ENCODE results near the gene CAMK2B. TPM values are rescaled to one million over a fixed set of nuclear protein-coding genes. Genes with fewer than 3 reads are reported as not detected.

CAMK2B gene
- total and polyA plus RNA-seq, 7 experiments from 2014 or later = 0.12 to 0.61 TPM; not detected in 5

GRCh38 chr7:44307301-44307900 is 18.0 kb downstream of the CAMK2B start:
- Histone ChIP-seq H3K36me3 (ENCODE audit: control insufficient read depth in 2 of 3, insufficient read depth in 3 of 3, low read length in 3 of 3) (no peaks in the 10 kb centered on the region), H3K9me3 (ENCODE audit: control insufficient read depth in 2 of 3, low read length in 3 of 3) (peaks cover 0 to 10% (median 0%) of the 10 kb centered on the region in 3 experiments), H3K4me1 (ENCODE audit: control insufficient read depth in 2 of 2, insufficient read depth in 2 of 2, low read length in 2 of 2) (peaks cover 0 to 4% of the 10 kb centered on the region in 2 donors), H3K27me3 (ENCODE audit: control insufficient read depth in 2 of 2, insufficient read depth in 2 of 2, low read length in 2 of 2) (no peaks in the 10 kb centered on the region), H3K4me3 (ENCODE audit: low read length) (no peak overlapping the region), H3K27ac (ENCODE audit: low read depth, low read length) (no peak overlapping the region)
- DNase-seq (peak in 1 of 9 donors; percentile 21), ATAC-seq (no peak)
- POLR2A ChIA-PET = no interaction called here
- no peak overlapping the region for H3K4me3 Mint-ChIP-seq
- H3K27me3 Mint-ChIP-seq = peaks cover 4 to 37% (median 9%) of the 10 kb centered on the region in 5 donors
- no peaks in the 10 kb centered on the region for H3K36me3 Mint-ChIP-seq
- H3K27ac Mint-ChIP-seq = peak overlapping the region in 2 of 9 donors; percentile 22 to 29
- CTCF ChIA-PET = no interaction called here
- peaks cover 0 to 9% (median 3%) of the 10 kb centered on the region in 7 donors for H3K4me1 Mint-ChIP-seq
- H3K9me3 Mint-ChIP-seq = peaks cover 0 to 2% (median 0%) of the 10 kb centered on the region in 11 donors
- intact Hi-C loops (cut with micrococcal nuclease) = no loop called here

- Mint-ChIP-seq H3K4me3 (no peak overlapping the region), H3K27ac (no peak overlapping the region), H3K9me3 (peaks cover 0 to 2% (median 0%) of the 10 kb centered on the region in 11 donors), H3K27me3 (peaks cover 4 to 36% (median 9%) of the 10 kb centered on the region in 5 donors), H3K36me3 (no peaks in the 10 kb centered on the region), H3K4me1 (peaks cover 0 to 9% (median 3%) of the 10 kb centered on the region in 7 donors)
- no peak overlapping the region for H3K27ac ChIP-seq (ENCODE audit: low read depth, low read length)
- peak; percentile 28 for ATAC-seq
- H3K27me3 ChIP-seq (ENCODE audit: control insufficient read depth in 2 of 2, insufficient read depth in 2 of 2, low read length in 2 of 2) = no peaks in the 10 kb centered on the region
- no peak for DNase-seq
- peaks cover 0 to 4% of the 10 kb centered on the region in 2 donors for H3K4me1 ChIP-seq (ENCODE audit: control insufficient read depth in 2 of 2, insufficient read depth in 2 of 2, low read length in 2 of 2)
- peaks cover 0 to 10% (median 0%) of the 10 kb centered on the region in 3 experiments for H3K9me3 ChIP-seq (ENCODE audit: control insufficient read depth in 2 of 3, low read length in 3 of 3)
- POLR2A ChIA-PET = no interaction called here
- CTCF ChIA-PET = no interaction called here
- no peaks in the 10 kb centered on the region for H3K36me3 ChIP-seq (ENCODE audit: control insufficient read depth in 2 of 3, insufficient read depth in 3 of 3, low read length in 3 of 3)
- H3K4me3 ChIP-seq (ENCODE audit: low read length) = no peak overlapping the region
- intact Hi-C loops (cut with micrococcal nuclease) = no loop called here
Measured at GRCh38 chr7:44306606-44307005, 18.8 kb downstream of the CAMK2B start.

- H3K9me3 Mint-ChIP-seq = peaks cover 0 to 2% (median 0%) of the 10 kb centered on the region in 11 donors
- H3K4me1 Mint-ChIP-seq = peaks cover 0 to 9% (median 3%) of the 10 kb centered on the region in 7 donors
- Histone ChIP-seq H3K36me3 (ENCODE audit: control insufficient read depth in 2 of 3, insufficient read depth in 3 of 3, low read length in 3 of 3) (no peaks in the 10 kb centered on the region), H3K4me1 (ENCODE audit: control insufficient read depth in 2 of 2, insufficient read depth in 2 of 2, low read length in 2 of 2) (peaks cover 0 to 4% of the 10 kb centered on the region in 2 donors), H3K27me3 (ENCODE audit: control insufficient read depth in 2 of 2, insufficient read depth in 2 of 2, low read length in 2 of 2) (no peaks in the 10 kb centered on the region), H3K4me3 (ENCODE audit: low read length) (no peak overlapping the region), H3K9me3 (ENCODE audit: control insufficient read depth in 2 of 3, low read length in 3 of 3) (peaks cover 0 to 10% (median 0%) of the 10 kb centered on the region in 3 experiments), H3K27ac (ENCODE audit: low read depth, low read length) (no peak overlapping the region)
- intact Hi-C loops (cut with micrococcal nuclease) = no loop called here
- H3K4me3 Mint-ChIP-seq = no peak overlapping the region
- no peak for ATAC-seq
- ChIA-PET POLR2A (no interaction called here), CTCF (no interaction called here)
- H3K27ac Mint-ChIP-seq = peak overlapping the region in 2 of 9 donors; percentile 20 to 56
- peak in 1 of 9 donors; percentile 13 for DNase-seq
- peaks cover 4 to 36% (median 10%) of the 10 kb centered on the region in 5 donors for H3K27me3 Mint-ChIP-seq
- H3K36me3 Mint-ChIP-seq = no peaks in the 10 kb centered on the region
Measured at GRCh38 chr7:44305564-44306507, 19.6 kb downstream of the CAMK2B start.

DNA sequence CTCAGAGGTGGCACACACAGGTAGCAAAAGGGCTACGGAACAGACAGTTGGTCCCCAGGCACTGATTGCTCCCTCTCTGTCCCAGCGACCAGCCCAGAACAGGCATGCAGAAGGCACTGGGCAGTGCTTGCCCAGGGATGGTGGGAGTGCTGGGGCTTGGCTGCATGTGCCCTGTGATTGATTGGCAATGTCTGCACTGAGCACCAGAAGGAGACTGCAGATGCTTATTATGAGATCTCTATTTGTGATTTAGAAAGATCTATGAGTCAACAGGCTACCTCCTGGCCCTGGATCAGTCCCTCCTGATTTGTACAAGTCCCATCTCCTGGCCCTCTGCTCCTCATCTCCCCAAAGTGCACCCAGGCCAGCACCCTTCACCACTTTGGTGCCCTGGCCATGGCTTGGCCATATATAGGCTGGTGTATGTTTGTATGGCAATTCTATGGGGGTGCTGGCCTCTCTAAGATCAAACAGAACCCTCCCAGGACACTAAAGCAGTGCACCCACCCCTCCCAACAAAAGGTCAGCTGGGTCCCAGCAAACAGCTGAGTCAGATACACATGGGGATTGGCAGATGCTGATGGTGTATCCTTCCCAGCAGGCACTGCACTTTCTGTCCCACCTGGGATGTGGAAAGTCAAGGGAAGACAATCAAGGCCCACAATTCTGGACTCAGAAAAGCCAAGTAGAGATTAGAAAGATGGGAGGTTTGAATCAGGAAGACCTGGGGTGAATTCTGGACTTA is 30.9 kb downstream of the CAMK2B start:
- H3K36me3 ChIP-seq (ENCODE audit: control insufficient read depth in 2 of 3, insufficient read depth in 3 of 3, low read length in 3 of 3) = no peaks in the 10 kb centered on the region
- no peaks in the 10 kb centered on the region for H3K4me1 ChIP-seq (ENCODE audit: control insufficient read depth in 2 of 2, insufficient read depth in 2 of 2, low read length in 2 of 2)
- no peak overlapping the region for H3K27ac Mint-ChIP-seq
- no peak overlapping the region for H3K4me3 Mint-ChIP-seq
- H3K27me3 Mint-ChIP-seq = peaks cover 16 to 56% (median 23%) of the 10 kb centered on the region in 5 donors
- no peak for ATAC-seq
- DNase-seq = peak in 1 of 9 donors; percentile 0
- no peak overlapping the region for H3K27ac ChIP-seq (ENCODE audit: low read depth, low read length)
- intact Hi-C loops (cut with micrococcal nuclease) = no loop called here
- no peak overlapping the region for H3K4me3 ChIP-seq (ENCODE audit: low read length)
- H3K27me3 ChIP-seq (ENCODE audit: control insufficient read depth in 2 of 2, insufficient read depth in 2 of 2, low read length in 2 of 2) = no peaks in the 10 kb centered on the region
- peaks cover 0 to 6% (median 5%) of the 10 kb centered on the region in 5 donors for H3K36me3 Mint-ChIP-seq
- CTCF ChIA-PET = no interaction called here
- POLR2A ChIA-PET = no interaction called here
- no peaks in the 10 kb centered on the region for H3K9me3 ChIP-seq (ENCODE audit: control insufficient read depth in 2 of 3, low read length in 3 of 3)
- H3K9me3 Mint-ChIP-seq = peaks cover 0 to 8% (median 0%) of the 10 kb centered on the region in 11 donors
- H3K4me1 Mint-ChIP-seq = peaks cover 0 to 3% (median 0%) of the 10 kb centered on the region in 7 donors

- no peaks in the 10 kb centered on the region for H3K4me1 ChIP-seq (ENCODE audit: control insufficient read depth in 2 of 2, insufficient read depth in 2 of 2, low read length in 2 of 2)
- Mint-ChIP-seq H3K27ac (no peak overlapping the region), H3K27me3 (peaks cover 16 to 53% (median 23%) of the 10 kb centered on the region in 5 donors), H3K9me3 (peaks cover 0 to 8% (median 0%) of the 10 kb centered on the region in 11 donors), H3K36me3 (peaks cover 0 to 6% (median 5%) of the 10 kb centered on the region in 5 donors), H3K4me1 (peaks cover 0 to 3% (median 0%) of the 10 kb centered on the region in 7 donors), H3K4me3 (no peak overlapping the region)
- intact Hi-C loops (cut with micrococcal nuclease) = no loop called here
- ATAC-seq (no peak), DNase-seq (peak in 1 of 9 donors; percentile 7)
- no peak overlapping the region for H3K27ac ChIP-seq (ENCODE audit: low read depth, low read length)
- ChIA-PET CTCF (no interaction called here), POLR2A (no interaction called here)
- no peak overlapping the region for H3K4me3 ChIP-seq (ENCODE audit: low read length)
- H3K36me3 ChIP-seq (ENCODE audit: control insufficient read depth in 2 of 3, insufficient read depth in 3 of 3, low read length in 3 of 3) = no peaks in the 10 kb centered on the region
- no peaks in the 10 kb centered on the region for H3K27me3 ChIP-seq (ENCODE audit: control insufficient read depth in 2 of 2, insufficient read depth in 2 of 2, low read length in 2 of 2)
- no peaks in the 10 kb centered on the region for H3K9me3 ChIP-seq (ENCODE audit: control insufficient read depth in 2 of 3, low read length in 3 of 3)
Measured at GRCh38 chr7:44293561-44294324, 31.7 kb downstream of the CAMK2B start.

Data from naive thymus-derived CD4-positive, alpha-beta T cell (primary cell).